ENCODE results near the gene SEZ6.

GRCh38 chr17:28974451-28974850 lies 31.4 kb downstream of the SEZ6 start:
- no peak for TF ChIP-seq CTCF (IDR thresholded peaks at IDR 0.05)
- no peak for TF ChIP-seq EP300 (IDR thresholded peaks at IDR 0.05)
